AG04449 (cell line): ENCODE measurements around the gene GDPD5.
A peak's percentile ranks its signal among the peaks of the same experiment; 100 is the strongest.

Source experiments
- CTCF ChIA-PET: fragments of 350-600 bp; formaldehyde crosslinking; extraction: SDS; loops from one replicate; lab custom pipeline; 2021; ENCODE audit warnings: antibody characterized with exemption; lab: Yijun Ruan, JAX
- POLR2A ChIA-PET: fragments of 400-600, 350-600 bp; formaldehyde crosslinking; extraction: SDS; loops from one replicate; lab custom pipeline; 2020; ENCODE audit warnings: antibody characterized with exemption, inconsistent platforms; lab: Yijun Ruan, JAX
- DNase-seq: peaks from one replicate; pipeline ENCODE4 v3.0.0-alpha.2; 2010; ENCODE audit warnings: low read depth, low spot score
- H3K4me3 ChIP-seq: 2 replicates; pipeline ENCODE4 v1.5.1; 2011; ENCODE audit warnings: low read depth, mild to moderate bottlenecking, control low read depth, low read length
- CTCF ChIP-seq: IDR thresholded peaks from one replicate; pipeline ENCODE4 v1.5.1; 2011; ENCODE audit warnings: mild to moderate bottlenecking, moderate library complexity, low read length, control low read depth, inconsistent platforms; ENCODE audit not compliant: insufficient read depth; ENCODE audit errors: missing control alignments

Gene GDPD5

GRCh38 chr11:75554258-75555022 is 28.7 kb upstream of the GDPD5 start:
- ChIA-PET POLR2A (interaction anchor here (0.6 to 4.1 kb wide), 13 partner anchors 11 to 155 kb away, joined by 3 to 168 read pairs (median 5); partner anchors contain the start of genes RPS3 and SERPINH1), CTCF (interaction anchor here (1.0 to 3.0 kb wide), 11 partner anchors 9 to 314 kb away, joined by 3 to 18 read pairs (median 6); partner anchors contain the start of genes GDPD5 and SERPINH1)
- peak overlapping the region; percentile 37 for H3K4me3 ChIP-seq
- TF ChIP-seq CTCF, result no peak
- peak; percentile 99 for DNase-seq

GRCh38 chr11:75553889-75554257 is 28.1 kb upstream of the GDPD5 start:
- ChIA-PET POLR2A (interaction anchor here (0.6 to 4.1 kb wide), 13 partner anchors 11 to 154 kb away, joined by 3 to 168 read pairs (median 5); partner anchors contain the start of genes RPS3 and SERPINH1), CTCF (interaction anchor here (1.0 to 3.0 kb wide), 13 partner anchors 9 to 314 kb away, joined by 3 to 18 read pairs (median 5); partner anchors contain the start of genes GDPD5 and SERPINH1)
- no peak for DNase-seq
- no peak for TF ChIP-seq CTCF
- no peak overlapping the region for H3K4me3 ChIP-seq

DNA sequence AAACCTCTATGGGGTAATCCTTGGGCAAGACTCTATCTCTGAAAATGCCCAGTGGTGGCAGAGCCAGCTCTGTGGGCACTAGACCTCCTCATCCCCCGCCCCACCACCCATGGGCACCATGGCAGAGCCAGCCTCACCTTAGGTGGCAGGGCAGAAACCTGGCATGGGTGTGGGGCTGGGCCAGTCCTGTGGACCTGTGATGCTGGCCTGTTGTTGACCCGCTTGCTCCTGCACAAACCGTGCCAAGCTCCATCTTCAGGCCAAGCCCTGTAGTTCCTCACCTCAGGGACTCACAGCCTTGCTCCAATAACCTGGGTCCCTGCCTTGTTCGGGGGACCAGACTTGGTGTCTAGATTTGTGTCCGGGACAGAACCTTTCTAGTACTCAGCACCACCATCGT is 27.4 kb upstream of the GDPD5 start:
- DNase-seq, result no peak
- H3K4me3 ChIP-seq, result no peak overlapping the region
- no peak for TF ChIP-seq CTCF
- ChIA-PET CTCF (interaction anchor here (1.1 to 3.0 kb wide), 12 partner anchors 10 to 315 kb away, joined by 3 to 18 read pairs (median 6); partner anchors contain the start of genes GDPD5 and SERPINH1), POLR2A (interaction anchor here (0.7 to 4.1 kb wide), 6 partner anchors 10 to 154 kb away, joined by 3 to 168 read pairs (median 6); partner anchors contain the start of genes RPS3 and SERPINH1)

DNA sequence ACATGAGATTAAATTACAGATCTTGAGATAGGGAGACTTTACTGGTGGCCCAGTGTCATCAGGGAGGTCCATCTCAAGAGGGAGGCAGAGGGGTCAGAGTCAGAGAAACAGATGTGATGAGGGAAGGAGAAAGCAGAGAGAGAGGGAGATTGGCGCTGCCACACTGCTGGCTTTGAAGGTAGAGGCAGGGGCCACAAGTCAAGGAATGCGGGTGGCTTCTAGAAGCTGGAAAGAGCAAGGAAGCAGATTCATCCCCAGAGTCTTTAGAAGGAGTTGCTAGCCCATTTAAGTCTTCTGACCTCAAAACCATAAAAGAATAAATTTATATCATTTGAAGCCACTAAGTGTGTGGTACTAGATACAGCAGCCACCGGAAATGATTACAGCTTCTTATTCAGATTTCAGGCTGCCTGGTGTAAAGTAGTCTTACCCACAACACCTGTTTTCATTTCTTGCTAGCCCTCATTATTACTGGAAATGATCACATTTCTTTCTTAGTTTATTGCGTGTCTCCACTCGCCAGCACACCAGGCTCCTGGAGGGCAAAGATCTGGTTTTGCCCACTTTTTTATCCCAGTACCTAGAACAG is 23.7 kb upstream of the GDPD5 start:
- no peak overlapping the region for H3K4me3 ChIP-seq
- ChIA-PET CTCF (interaction anchor here (0.8 to 2.9 kb wide), 19 partner anchors 10 to 770 kb away, joined by 3 to 21 read pairs (median 5); no protein-coding TSS in a partner anchor), POLR2A (interaction anchor here (1.4 to 1.7 kb wide), 2 partner anchors 13 to 26 kb away, joined by 4 to 7 read pairs; partner anchors contain the start of gene SERPINH1)
- DNase-seq, result no peak
- no peak for TF ChIP-seq CTCF

DNA sequence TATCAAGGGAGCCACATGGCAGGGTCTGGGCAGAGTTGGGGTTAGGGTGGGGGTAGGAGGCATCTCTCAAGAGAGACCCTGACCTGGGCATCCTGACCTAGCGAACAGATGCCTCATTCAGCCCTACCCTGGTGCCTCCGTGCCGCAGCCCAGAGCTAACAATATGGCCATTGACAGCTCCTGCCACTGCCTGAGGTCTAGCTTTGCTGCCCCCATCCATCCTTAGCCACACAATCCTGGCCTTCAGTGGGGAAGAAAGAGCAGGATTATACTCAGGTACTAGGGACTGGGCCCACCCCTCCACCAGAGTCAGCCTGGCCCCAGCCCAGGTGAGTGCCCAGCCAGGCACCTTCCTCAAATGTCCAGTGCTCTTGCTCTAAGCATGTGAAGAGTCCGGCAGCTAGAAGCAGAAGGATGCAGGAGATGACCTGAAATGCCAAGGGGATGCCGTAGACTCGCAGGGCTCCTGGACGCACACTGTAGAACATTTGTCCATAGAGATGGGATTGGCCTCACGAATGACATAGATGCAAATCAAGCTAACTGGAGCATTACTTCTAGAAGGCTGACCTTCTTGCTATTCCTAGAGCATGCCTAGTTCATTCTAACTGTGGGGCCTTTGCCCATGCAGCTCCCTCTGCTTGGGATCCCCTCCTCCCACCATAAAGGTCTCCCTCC is 23.0 kb upstream of the GDPD5 start:
- POLR2A ChIA-PET, result interaction anchor here (0.5 to 1.7 kb wide), 4 partner anchors 14 to 27 kb away, joined by 3 to 7 read pairs (median 4); partner anchors contain the start of genes GDPD5 and SERPINH1
- CTCF ChIA-PET, result interaction anchor here (0.7 to 2.9 kb wide), 21 partner anchors 10 to 770 kb away, joined by 3 to 21 read pairs (median 5); no protein-coding TSS in a partner anchor
- no peak for TF ChIP-seq CTCF
- no peak overlapping the region for H3K4me3 ChIP-seq
- no peak for DNase-seq
